ENCODE results near the gene FBXO45.
"Not testable (repeated sequence)": the region's sequence is repeated elsewhere in the genome, so short reads cannot be mapped to it uniquely, and the experiment has no call there.

Gene FBXO45

DNA sequence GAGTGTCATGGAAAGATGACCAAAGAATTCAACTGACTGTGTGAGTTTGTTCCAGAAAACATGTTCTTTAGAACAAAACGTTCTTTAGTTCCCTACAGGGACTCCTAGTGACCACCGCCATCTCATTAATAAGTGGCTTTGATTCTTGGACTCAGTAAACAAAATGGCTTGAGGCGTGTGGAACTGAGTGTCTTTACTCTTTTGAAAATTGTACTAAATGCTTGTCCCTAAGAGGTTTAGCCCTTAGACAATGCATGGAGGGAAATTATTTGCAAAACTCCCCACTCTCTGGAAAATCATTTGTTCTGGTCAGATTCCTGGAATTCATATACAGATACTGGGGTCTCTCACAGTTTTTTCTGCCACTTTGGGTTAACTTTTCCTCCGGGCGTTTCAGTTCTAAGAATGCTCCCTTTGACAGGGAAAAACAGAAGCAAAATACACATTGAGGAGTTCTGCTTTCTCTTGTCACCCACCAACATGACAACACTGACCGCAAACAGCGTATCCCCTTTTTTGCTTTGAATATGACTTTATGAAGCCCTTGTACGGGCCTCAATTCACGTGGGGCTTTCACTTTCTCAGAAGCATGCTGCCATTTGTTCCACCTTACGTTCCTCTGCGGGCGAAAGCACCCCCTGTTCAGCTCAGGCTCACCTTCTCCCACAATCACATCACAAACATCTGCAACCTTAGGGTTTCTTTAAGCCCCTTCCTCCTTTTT, 55.8 kb downstream of the FBXO45 start:
- TF ChIP-seq POLR2A (IDR thresholded peaks at IDR 0.05; ENCODE audit: low read depth, low read length) (no peak), POLR2AphosphoS5 (IDR thresholded peaks at IDR 0.05; ENCODE audit: low read depth, low read length) (no peak)
- FAIRE-seq (peak; percentile 77), DNase-seq (ENCODE audit: insufficient read length) (no peak)

DNA sequence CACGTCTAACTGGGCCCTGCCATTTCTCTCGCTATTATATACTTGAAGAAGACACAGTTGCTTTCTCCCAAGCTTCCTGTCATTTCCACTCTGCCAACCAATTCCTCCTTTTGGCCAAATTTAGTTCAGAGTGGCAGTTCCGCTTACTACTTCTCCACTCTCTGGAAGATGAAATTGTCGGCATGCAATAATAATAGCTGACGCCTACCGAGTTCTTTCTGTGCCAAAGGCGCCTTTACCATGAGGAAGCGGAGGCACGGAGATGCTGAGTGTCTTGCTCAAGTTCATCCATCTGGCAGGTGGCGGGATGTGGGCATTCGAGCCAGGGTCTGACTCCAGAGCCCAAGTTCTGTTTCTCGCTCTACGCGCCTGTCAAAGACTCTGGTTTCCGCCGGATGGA, 56.4 kb downstream of the FBXO45 start:
- FAIRE-seq, result no peak
- no peak for DNase-seq (ENCODE audit: insufficient read length)
- no peak for TF ChIP-seq POLR2A (IDR thresholded peaks at IDR 0.05; ENCODE audit: low read depth, low read length)
- no peak for TF ChIP-seq POLR2AphosphoS5 (IDR thresholded peaks at IDR 0.05; ENCODE audit: low read depth, low read length)
- no peak for TF ChIP-seq TAF1 (IDR thresholded peaks at IDR 0.05; ENCODE audit: borderline replicate concordance, low read depth, low read length)

DNA sequence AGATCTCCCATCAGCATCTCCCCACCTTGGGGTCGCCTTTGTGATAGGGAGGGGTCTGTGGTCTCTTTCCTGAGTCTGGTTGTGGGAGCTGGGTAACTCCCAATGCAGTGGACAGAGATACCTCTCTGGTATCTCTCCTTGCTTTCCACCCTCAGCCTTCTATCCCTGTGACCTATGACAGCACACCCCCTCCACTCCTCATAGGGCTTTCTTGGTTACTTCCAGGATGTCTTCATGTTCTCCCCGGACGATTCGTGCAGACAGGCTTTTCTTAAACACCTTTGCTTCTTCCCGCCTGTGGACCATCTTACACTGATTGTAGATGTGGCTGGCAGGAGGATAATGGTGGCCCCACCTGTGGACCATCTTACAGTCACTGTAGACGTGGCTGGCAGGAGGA, 56.9 kb downstream of the FBXO45 start:
- TF ChIP-seq TAF1 (IDR thresholded peaks at IDR 0.05; ENCODE audit: borderline replicate concordance, low read depth, low read length) (no peak), POLR2A (IDR thresholded peaks at IDR 0.05; ENCODE audit: low read depth, low read length) (no peak), POLR2AphosphoS5 (IDR thresholded peaks at IDR 0.05; ENCODE audit: low read depth, low read length) (no peak)
- FAIRE-seq, result no peak
- no peak for DNase-seq (ENCODE audit: insufficient read length)

DNA sequence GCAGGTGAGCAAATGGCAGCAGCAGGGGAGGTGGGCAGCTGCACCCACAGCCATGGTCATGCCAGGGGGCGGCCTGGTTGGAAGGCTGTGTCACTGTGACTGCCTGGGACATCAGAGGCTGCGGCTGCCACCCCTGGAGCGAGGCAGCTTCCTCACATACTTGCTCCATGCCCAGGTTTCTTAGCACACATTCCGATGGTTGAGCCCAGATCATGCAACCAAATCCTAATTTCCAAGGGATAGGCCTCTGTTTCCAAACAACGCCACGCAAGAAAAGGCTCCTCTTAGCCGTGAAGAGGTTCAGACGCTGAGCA, 59.4 kb downstream of the FBXO45 start:
- FAIRE-seq (no peak), DNase-seq (ENCODE audit: insufficient read length) (no peak)
- TF ChIP-seq TAF1 (IDR thresholded peaks at IDR 0.05; ENCODE audit: borderline replicate concordance, low read depth, low read length) (no peak), POLR2AphosphoS5 (IDR thresholded peaks at IDR 0.05; ENCODE audit: low read depth, low read length) (no peak), POLR2A (IDR thresholded peaks at IDR 0.05; ENCODE audit: low read depth, low read length) (no peak)

DNA sequence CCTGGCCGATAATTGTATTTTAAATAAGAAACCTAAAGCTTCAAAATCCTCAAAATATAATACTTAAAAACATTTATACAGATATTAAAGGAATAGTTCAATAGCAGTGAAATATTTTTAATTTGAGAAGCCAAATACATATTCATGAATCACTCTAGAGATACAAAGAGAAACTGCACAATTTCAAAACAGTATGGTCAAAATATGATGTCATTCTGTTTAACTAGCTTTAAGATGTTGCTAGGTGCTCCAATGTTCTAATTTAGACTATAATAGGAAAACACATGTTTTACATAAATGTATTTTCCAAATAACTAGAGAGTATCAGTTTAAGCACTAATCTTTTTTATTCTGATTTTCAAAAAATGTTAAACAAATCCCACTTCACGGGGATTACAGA, 60.8 kb downstream of the FBXO45 start:
- DNase-seq (ENCODE audit: insufficient read length) (no peak), FAIRE-seq (no peak)
- no peak for TF ChIP-seq TAF1 (IDR thresholded peaks at IDR 0.05; ENCODE audit: borderline replicate concordance, low read depth, low read length)
- TF ChIP-seq POLR2A (IDR thresholded peaks at IDR 0.05; ENCODE audit: low read depth, low read length), result no peak
- no peak for TF ChIP-seq POLR2AphosphoS5 (IDR thresholded peaks at IDR 0.05; ENCODE audit: low read depth, low read length)

DNA sequence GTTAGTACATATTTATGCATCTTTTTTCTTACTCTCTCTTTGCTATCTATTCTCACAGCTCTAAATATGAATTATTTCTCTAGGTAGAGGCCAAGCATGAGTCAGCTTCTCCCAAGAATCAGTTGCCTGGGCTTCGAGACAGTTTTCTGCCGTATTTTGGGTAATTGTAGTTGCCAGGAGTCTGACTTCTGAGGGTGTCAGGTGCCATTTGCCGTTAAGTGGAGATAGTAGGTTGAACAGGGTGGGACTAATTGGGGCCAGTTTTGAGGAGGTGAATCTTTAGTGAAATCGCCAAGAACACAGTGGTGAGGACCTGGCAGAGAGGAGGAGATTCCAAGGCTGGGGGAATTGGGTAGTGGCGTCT, 63.2 kb downstream of the FBXO45 start:
- DNase-seq (ENCODE audit: insufficient read length), result no peak
- no peak for FAIRE-seq
- TF ChIP-seq TAF1 (IDR thresholded peaks at IDR 0.05; ENCODE audit: borderline replicate concordance, low read depth, low read length), result no peak
- no peak for TF ChIP-seq POLR2A (IDR thresholded peaks at IDR 0.05; ENCODE audit: low read depth, low read length)
- TF ChIP-seq POLR2AphosphoS5 (IDR thresholded peaks at IDR 0.05; ENCODE audit: low read depth, low read length), result no peak

DNA sequence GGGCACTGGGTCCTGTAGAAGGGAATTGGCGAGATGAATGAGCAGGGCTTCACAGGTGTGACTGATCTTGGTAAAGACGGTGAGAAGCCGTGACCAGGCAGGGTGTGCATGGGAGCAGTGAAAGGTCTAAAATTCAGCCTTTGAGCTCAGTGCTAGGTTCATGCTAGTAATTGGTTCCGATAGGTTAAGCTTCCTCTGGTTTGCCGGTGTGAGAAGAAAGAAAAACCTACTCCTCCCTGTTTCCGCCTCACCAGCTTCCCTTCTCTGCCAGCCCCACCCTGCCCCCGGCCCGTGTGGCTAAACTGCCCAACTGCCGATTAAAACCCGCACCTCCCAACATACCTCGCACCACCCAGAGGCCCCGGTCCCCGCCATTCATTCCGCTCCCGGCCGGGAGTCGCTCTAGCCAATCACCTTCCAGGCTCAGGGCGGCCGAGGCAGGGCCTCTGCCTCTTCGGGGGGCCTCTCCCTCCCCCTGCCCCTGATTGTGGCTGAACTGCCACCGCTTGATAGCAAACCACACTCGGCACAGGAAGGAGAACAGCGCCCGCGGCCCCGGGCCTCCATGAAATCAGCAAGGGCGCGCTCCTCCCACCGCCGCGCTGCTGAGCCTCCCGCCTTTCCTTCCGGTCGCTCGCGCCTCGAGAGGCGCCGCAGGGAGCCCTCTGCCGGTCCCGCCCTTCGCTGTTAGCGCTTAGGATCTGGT, 63.7 kb downstream of the FBXO45 start:
- FAIRE-seq (peak; percentile 86), DNase-seq (ENCODE audit: insufficient read length) (peak; percentile 86)
- peak; percentile 82 for TF ChIP-seq TAF1 (IDR thresholded peaks at IDR 0.05; ENCODE audit: borderline replicate concordance, low read depth, low read length)
- TF ChIP-seq POLR2AphosphoS5 (IDR thresholded peaks at IDR 0.05; ENCODE audit: low read depth, low read length), result peak; percentile 57
- peak; percentile 77 for TF ChIP-seq POLR2A (IDR thresholded peaks at IDR 0.05; ENCODE audit: low read depth, low read length)

DNA sequence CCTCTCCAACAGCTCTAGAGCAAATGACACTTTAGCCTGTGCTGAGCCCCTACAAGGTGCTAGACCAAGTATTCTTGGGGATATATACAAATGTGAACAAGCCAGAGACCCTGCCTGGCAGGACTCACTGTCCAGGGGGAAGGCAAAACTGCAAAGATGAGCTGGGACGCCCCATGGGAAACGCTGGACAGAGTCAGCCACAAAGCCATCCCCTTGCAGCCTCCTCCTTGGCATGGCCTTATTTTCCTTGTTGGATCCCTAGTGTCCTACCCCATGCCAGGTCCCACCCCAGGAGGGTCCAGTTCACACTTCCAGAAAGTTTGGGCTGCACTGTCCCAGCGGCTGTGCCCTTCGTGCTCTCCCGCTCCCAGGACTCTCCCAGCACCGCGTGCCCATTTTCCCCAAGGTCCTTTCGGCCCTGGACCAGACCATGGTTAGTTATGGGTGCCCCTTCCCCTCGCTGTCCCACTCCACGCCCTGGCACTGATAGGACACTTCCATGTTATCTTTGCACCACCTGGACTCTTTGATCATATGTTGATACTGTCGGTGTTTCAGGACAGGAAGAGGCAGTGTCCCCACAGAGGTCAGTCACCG, 65.2 kb downstream of the FBXO45 start:
- FAIRE-seq (no peak), DNase-seq (ENCODE audit: insufficient read length) (no peak)
- TF ChIP-seq TAF1 (IDR thresholded peaks at IDR 0.05; ENCODE audit: borderline replicate concordance, low read depth, low read length) (no peak), POLR2A (IDR thresholded peaks at IDR 0.05; ENCODE audit: low read depth, low read length) (no peak), POLR2AphosphoS5 (IDR thresholded peaks at IDR 0.05; ENCODE audit: low read depth, low read length) (no peak)

DNA sequence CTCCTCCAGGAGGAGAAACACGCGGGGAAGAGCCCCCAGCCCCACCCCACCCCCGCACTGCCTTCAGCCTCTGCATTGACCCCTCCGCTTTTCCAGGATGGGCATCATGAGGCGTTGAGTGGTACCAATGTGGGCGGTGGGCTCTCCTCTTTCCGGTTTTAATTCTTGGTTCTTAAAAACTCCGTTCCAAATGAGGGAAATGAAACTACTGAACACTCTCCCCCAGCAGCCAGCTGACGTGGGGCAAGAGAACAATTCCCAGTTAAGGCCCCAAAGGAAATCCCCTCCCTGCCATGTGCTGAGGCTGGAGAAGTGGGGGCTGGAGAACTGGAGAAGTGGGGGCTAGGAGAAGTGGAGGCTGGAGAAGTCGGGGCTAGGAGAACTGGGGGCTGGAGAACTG, 65.8 kb downstream of the FBXO45 start:
- DNase-seq (ENCODE audit: insufficient read length) (no peak), FAIRE-seq (peak; percentile 68)
- TF ChIP-seq POLR2AphosphoS5 (IDR thresholded peaks at IDR 0.05; ENCODE audit: low read depth, low read length), result no peak
- TF ChIP-seq TAF1 (IDR thresholded peaks at IDR 0.05; ENCODE audit: borderline replicate concordance, low read depth, low read length), result no peak
- no peak for TF ChIP-seq POLR2A (IDR thresholded peaks at IDR 0.05; ENCODE audit: low read depth, low read length)

DNA sequence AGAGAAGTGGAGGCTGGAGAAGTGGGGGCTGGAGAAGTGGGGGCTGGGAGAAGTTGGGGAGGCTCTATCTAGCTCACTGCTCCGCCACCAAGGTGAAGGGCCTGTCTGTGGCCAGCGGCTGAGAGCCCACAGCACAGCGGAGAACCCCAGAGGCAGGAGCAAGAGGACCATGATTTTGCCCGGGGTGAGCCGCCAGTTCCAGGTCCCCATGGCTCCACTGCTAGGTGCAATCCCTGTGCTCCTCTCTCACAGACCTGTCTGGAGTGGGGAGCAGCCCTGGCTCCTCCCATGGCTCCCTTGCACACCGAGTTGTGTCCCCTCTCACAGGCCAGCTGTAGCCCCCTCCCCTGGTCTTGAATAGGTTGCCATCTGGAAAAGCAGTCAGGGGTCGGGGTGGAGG, 66.4 kb downstream of the FBXO45 start:
- DNase-seq (ENCODE audit: insufficient read length) (no peak), FAIRE-seq (no peak)
- TF ChIP-seq POLR2A (IDR thresholded peaks at IDR 0.05; ENCODE audit: low read depth, low read length), result no peak
- no peak for TF ChIP-seq POLR2AphosphoS5 (IDR thresholded peaks at IDR 0.05; ENCODE audit: low read depth, low read length)
- TF ChIP-seq TAF1 (IDR thresholded peaks at IDR 0.05; ENCODE audit: borderline replicate concordance, low read depth, low read length), result no peak

DNA sequence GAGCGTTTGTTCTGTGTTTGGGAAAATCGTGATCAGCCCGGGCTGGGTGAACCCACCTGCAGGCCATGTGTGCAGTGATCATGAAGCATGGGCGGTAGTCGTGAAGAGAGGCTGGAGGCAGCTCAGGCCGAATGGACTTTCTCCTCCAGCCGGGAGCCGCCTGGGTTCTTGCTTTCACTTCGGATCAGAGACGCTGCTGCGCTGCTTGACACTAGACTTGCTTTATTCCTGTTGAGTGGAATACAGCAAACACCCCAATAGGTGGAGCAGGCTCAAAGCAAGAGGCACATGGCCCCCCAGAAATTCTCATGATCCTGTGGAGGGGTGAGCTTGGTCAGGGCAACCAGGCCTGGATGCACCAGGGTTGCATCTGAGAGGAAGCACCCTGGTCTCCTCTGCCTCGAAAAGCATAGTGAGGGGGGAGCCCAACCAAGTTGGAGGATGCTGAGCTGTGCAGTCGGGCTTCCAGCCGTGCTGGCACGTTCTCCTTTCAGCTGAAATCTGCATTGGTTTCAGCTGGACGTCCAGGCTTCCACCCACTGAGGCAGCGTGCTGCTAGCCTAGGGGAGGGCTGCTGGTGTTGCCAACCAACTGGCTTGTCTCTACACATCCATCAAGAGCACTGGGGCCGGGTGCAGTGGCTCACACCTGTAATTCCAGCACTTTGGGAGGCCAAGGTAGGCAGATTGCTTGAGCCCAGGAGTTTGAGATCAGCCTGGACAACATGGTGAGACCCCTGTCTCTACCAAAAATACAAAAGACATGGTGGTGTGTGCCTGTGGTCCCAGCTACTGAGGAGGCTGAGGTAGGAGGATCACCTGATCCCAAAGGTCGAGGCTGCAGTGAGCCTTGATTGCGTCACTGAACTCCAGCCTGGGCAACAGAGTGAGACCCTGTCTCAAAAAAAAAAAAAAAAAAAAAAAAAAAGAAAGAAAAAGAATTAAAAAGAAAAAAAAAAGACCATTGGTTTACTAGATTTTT, 68.2 kb downstream of the FBXO45 start:
- DNase-seq (ENCODE audit: insufficient read length), result no peak
- TF ChIP-seq POLR2AphosphoS5 (IDR thresholded peaks at IDR 0.05; ENCODE audit: low read depth, low read length), result no peak
- TF ChIP-seq POLR2A (IDR thresholded peaks at IDR 0.05; ENCODE audit: low read depth, low read length), result no peak
- TF ChIP-seq TAF1 (IDR thresholded peaks at IDR 0.05; ENCODE audit: borderline replicate concordance, low read depth, low read length), result no peak
- FAIRE-seq, result no peak

DNA sequence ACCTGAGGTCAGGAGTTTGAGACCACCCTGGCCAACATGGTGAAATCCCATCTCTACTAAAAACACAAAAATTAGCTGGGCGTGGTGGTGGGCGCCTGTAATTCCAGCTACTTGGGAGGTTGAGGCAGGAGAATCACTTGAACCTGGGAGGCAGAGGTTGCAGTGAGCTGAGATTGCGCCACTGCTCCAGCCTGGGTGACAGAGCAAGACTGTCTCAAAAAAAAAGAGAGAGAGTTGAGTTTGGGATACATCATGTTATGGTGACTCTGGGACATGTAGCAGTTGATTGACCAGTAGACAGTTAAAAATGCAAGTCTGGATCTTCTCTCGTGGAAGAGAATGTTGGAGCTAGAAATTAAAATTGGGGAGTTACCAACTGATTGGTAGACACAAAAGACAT, 69.5 kb downstream of the FBXO45 start:
- DNase-seq (ENCODE audit: insufficient read length); FAIRE-seq: not testable (repeated sequence)

All from GM12892 (cell line).